GM21576 (cell line): ENCODE measurements around the gene PCDHB8.
"Not testable (repeated sequence)": the region's sequence is repeated elsewhere in the genome, so short reads cannot be mapped to it uniquely, and the experiment has no call there.

Source experiments
- ATAC-seq: cut with Tn5 transposase; IDR thresholded peaks from one replicate; pipeline ENCODE4 v1.9.1; 2021; ENCODE audit warnings: mild to moderate bottlenecking, moderate library complexity; ENCODE audit not compliant: unreplicated experiment

PCDHB8 gene

GRCh38 chr5:141177577-141178191 is at the start of gene PCDHB8:
Gene PCDHB8 (plus strand): TSS chr5:141177790. CDS start chr5:141178035, 245 bp downstream.
- not testable (repeated sequence) for ATAC-seq

- no peak for ATAC-seq
These were observed 42.4 kb upstream of the PCDHB8 start, which contains the start of gene PCDHB5 for GRCh38 chr5:141135030-141135717. Gene PCDHB5 (plus strand): TSS chr5:141135206. CDS start chr5:141135435, 229 bp downstream.

GRCh38 chr5:141135718-141136266 is 41.8 kb upstream of the PCDHB8 start:
- ATAC-seq, result no peak

GRCh38 chr5:141137346-141137745 is 40.2 kb upstream of the PCDHB8 start:
- not testable (repeated sequence) for ATAC-seq

GRCh38 chr5:141149812-141150211 is 27.8 kb upstream of the PCDHB8 start, which contains the start of gene PCDHB6:
Gene PCDHB6 (plus strand): TSS chr5:141150057. CDS start chr5:141150258, 201 bp downstream.
- ATAC-seq, result no peak

- no peak for ATAC-seq
These were observed 27.2 kb upstream of the PCDHB8 start for GRCh38 chr5:141150224-141150992.

GRCh38 chr5:141150993-141151325 is 26.6 kb upstream of the PCDHB8 start:
- no peak for ATAC-seq

GRCh38 chr5:141151632-141152031 is 26.0 kb upstream of the PCDHB8 start:
- not testable (repeated sequence) for ATAC-seq

- not testable (repeated sequence) for ATAC-seq
These were observed 25.5 kb upstream of the PCDHB8 start for GRCh38 chr5:141152096-141152495.

- no peak for ATAC-seq
These were observed 21.8 kb upstream of the PCDHB8 start for GRCh38 chr5:141155540-141156374.

- ATAC-seq, result not testable (repeated sequence)
These were observed 20.2 kb upstream of the PCDHB8 start for GRCh38 chr5:141157356-141157755.

- not testable (repeated sequence) for ATAC-seq
These were observed 19.7 kb upstream of the PCDHB8 start for GRCh38 chr5:141157901-141158300.

GRCh38 chr5:141172381-141173204 is 5.0 kb upstream of the PCDHB8 start, which contains the start of gene PCDHB7:
Gene PCDHB7 (plus strand): TSS chr5:141172644. CDS start chr5:141172836, 192 bp downstream.
- ATAC-seq, result no peak

- ATAC-seq, result not testable (repeated sequence)
These were observed 3.1 kb upstream of the PCDHB8 start for GRCh38 chr5:141174291-141175104.

GRCh38 chr5:141175933-141176332 is 1.7 kb upstream of the PCDHB8 start:
- ATAC-seq, result no peak

GRCh38 chr5:141179371-141179770 is 1.8 kb downstream of the PCDHB8 start:
- ATAC-seq, result not testable (repeated sequence)

GRCh38 chr5:141179876-141180275 is 2.3 kb downstream of the PCDHB8 start:
- not testable (repeated sequence) for ATAC-seq

- no peak for ATAC-seq
These were observed 2.7 kb downstream of the PCDHB8 start for GRCh38 chr5:141180313-141180712.
